HG03196 (cell line): ENCODE measurements around the gene SORBS1.
A peak's percentile ranks its signal among the peaks of the same experiment; 100 is the strongest.

Experiments
- ATAC-seq: cut with Tn5 transposase; IDR thresholded peaks from one replicate; pipeline ENCODE4 v1.9.1; 2021; ENCODE audit not compliant: unreplicated experiment

SORBS1 gene

DNA sequence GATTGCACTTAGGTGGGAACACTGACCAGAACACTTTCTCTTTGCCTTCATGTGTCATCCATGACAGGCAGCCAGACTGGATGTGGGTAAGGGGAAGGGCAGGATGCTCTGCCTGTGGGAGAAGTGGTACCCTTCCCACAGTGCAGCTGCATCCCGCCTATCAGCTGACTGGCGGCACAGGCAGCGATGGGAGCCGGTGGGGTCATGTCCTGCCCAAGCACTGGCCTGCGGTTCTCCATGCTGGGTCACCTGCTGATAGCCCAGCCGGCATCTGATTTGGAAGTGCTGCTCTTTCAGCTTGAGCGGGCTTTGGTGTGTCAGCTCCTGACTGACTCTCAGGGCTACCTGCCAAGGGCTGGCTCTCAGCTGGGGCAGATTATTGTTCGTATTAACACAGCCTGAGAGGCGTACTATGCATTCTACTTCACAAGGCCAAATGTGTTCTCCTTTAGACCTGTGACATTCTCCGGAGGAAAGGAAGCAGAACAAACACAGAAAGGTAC is 165.2 kb downstream of the SORBS1 start:
- no peak for ATAC-seq

DNA sequence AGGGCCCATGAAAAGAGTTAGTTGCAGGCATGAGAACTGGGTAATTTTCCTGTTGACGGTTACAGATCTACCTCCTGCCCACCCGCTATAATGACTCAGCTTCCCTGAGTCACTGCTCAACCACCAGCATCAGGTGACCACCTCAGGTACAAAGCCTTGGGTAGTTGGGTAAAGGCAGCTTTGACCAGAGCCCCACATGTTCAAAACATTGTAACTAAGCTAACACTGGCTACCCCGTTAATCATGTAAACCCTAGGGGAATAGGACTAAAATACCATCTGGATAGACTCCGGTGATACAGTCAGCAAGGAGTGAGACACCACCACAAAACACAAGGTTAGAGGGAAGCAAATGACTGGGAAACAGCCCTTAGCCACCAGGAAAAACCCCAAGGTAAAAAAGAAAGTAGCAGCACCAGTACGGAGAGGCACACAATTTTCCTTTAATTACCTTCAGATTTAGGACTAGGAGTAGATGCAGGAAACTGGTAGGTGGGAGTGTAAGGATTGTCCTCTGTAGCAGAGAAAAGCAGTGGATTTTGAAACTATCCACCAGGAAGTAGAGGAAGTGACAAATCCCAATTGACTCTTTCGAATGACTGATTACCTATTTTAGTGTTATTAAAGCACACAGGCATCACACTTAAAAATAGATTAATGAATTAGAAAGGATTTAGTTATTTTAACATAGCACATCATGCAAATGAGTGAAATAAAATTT is 166.8 kb downstream of the SORBS1 start:
- ATAC-seq, result peak; percentile 69

DNA sequence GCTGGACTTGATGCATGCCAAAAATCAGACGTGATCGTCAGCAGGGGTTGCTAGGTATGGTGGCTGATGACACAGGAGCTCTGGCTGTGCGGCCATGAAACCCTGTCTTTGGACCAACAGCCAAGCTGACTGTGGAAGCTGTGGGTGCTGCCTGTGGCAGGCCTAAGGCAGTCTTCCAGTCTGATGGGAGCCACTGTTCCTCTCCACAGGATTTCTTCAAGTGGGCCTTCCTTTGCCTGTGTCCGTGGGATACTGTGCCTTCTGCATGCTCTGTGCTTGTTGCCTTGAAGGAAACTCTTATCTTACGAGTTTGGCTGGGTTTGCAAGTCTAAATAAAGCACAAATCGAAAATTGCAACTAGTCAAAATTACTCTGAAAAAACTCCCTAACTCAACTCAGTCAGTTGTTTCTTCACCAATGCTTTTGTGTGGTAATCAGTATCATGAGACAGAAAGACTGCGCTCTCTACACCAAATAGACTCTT is 168.4 kb downstream of the SORBS1 start:
- ATAC-seq, result no peak

DNA sequence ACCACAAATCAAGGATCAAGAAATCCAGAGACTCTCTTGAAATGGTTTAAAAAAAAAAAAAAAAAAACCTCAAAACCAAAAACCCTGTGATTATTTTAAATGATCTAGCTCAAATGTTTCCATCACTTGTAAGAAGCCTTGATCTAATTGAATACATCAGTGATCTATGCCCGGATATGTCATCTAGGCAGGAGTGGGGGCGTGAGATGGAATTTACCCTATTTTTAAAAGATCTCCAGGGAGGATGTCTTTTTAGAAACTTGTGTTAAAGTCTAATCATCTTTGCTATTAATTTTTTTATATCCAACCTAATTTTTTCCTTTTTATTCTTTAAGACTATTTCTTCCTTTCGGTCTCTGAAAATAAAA is 169.0 kb downstream of the SORBS1 start:
- ATAC-seq, result no peak

- ATAC-seq, result no peak
These were observed 169.5 kb downstream of the SORBS1 start for GRCh38 chr10:95391581-95392216.

- ATAC-seq, result no peak
These were observed 170.0 kb downstream of the SORBS1 start for GRCh38 chr10:95391164-95391563.

- no peak for ATAC-seq
These were observed 171.2 kb downstream of the SORBS1 start for GRCh38 chr10:95389982-95390381.

DNA sequence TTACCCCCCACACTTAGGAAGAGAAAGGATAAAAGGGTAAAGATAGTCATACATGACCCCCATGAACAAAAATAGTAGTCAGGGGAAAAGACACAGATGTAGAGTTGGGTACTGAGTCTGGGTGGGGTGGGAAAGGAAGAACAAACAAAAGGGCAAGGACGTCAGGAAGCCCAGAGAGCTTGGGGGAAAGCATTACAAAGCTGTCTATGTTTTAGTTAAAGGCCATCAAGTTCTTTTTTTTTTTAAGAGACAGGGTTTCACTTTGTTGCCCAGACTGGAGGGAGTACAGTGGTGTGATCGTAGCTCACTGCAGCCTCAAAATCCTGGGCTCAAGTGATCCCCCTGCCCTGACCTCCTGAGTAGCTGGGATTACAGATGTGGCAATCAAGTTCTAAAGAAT is 172.0 kb downstream of the SORBS1 start:
- no peak for ATAC-seq

DNA sequence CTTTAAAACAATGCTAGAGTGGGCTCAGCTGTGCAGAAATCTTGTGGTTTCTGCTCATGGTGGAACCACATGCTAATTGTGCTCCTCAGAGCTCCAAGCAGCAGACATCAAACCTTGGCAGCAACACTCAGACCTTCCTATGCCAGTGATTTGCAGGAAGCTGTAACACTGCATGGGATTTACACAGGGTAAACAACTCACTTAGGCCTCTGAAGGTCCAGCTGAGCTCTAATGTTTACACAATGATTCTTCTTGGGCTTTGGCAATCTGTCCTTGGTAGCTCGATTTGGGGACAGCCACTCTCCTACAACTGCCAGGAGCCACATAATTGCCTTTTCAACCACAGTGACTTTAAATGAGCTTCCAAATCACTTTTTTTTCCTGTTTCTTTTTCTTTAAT is 172.6 kb downstream of the SORBS1 start:
- ATAC-seq, result no peak

GRCh38 chr10:95388109-95388471 is 173.1 kb downstream of the SORBS1 start:
- no peak for ATAC-seq

- no peak for ATAC-seq
These were observed 177.0 kb downstream of the SORBS1 start for GRCh38 chr10:95384011-95384704.

DNA sequence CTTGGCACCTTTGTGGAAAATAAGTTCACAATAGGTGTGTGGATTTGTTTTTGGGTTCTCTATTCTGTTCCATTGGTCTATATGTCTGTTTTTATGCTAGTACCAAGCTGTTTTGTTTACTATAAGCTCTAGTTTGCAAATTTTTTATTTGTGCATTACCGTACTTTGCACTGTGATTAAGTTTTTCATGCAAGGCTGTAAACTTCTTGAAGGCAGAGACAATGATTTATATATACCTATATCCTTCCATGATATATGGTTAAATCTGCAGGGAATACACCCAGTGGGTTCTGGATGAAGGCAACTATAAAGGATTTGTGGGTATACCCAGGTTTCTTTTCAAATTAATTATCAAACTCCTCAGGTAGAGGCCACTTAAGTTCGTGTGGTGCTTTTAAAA is 178.6 kb downstream of the SORBS1 start:
- ATAC-seq, result no peak

GRCh38 chr10:95382174-95382573 is 179.0 kb downstream of the SORBS1 start:
- ATAC-seq, result no peak

GRCh38 chr10:95377950-95378349 is 183.2 kb downstream of the SORBS1 start:
- no peak for ATAC-seq

- no peak for ATAC-seq
These were observed 185.8 kb downstream of the SORBS1 start for GRCh38 chr10:95375418-95375817.

DNA sequence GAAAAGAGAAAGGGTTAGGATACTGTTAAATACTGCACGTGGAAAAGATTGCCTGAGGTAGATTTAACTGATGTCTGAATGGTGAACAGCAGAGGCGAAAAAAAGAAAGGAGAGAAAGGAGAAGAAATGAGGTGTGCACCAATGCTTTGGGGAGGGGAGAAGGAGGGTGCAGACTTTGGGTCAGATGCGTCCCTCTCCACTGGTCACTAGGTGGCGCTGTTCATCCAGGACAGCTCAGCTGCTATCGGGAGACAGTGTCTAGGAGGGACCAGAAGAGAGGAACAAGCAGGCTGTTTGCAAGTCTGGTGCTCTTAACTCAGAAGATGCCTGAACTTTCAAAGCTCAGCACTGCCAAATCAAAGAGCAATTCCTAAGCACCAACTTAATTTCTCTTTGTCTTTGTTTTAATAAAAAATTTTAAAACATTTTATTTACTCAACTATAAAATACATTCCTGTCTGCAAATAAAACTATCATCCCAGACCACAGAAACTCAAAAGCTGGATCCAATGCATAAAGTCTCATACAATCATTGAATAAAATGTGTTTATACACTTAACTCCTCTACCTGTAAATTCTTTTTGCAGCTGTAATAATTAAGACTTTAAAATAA is 186.5 kb downstream of the SORBS1 start:
- no peak for ATAC-seq

DNA sequence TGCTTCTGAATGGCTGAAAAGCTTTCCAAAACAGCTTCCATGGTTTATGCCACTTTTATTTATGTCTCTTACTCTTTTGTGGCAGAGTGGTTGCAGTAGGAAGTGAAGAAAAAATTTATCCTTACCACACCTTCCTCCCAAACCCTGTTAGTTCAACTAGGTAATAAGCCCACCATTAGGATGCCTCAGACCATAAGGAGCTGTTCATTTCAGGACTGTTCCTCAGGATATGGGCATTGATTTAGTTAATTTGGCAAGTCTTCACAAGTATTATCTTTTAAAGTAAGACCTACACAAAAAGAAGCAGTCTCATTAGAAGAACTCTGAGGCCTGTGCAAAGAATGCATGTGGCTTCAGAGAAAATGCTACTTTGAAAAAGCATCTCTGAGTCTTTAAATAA is 187.5 kb downstream of the SORBS1 start:
- ATAC-seq, result no peak

- ATAC-seq, result no peak
These were observed 196.8 kb downstream of the SORBS1 start for GRCh38 chr10:95364342-95364741.

GRCh38 chr10:95363303-95363912 is 197.8 kb downstream of the SORBS1 start:
- ATAC-seq, result peak; percentile 55

GRCh38 chr10:95360122-95360714 is 201.0 kb downstream of the SORBS1 start:
- no peak for ATAC-seq

DNA sequence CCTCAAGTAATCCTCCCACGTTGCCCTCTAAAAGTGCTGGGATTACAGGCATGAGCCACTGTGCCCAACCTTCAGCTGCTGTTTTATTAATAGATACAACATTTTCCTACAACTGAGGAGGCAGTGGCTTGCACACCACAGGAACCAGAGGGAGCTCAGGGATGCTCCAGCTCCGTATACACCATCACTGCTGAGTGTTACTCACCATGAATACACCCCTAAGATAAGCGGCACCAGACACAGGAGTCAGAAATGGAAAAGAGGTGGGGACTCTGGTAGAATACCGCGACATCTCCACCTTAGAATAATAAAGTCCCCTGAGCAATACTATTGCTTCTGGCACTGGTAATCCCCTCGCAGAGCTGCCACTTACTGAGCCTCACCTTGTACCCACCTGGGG is 201.7 kb downstream of the SORBS1 start:
- no peak for ATAC-seq
